ENCODE measurements around the gene CAVIN3. TPM values are rescaled to one million over a fixed set of nuclear protein-coding genes. Genes with fewer than 3 reads are reported as not detected.
A peak's percentile ranks its signal among the peaks of the same experiment; 100 is the strongest.

Gene CAVIN3
- total RNA-seq, 1 donor, result 314 TPM

GRCh38 chr11:6326985-6327384 lies 6.7 kb upstream of the CAVIN3 start:
- no peaks in the 10 kb centered on the region for H3K27me3 ChIP-seq (ENCODE audit: insufficient read depth, low read length)
- no peaks in the 10 kb centered on the region for H4K20me1 ChIP-seq (ENCODE audit: insufficient read depth, low read length)
- TF ChIP-seq, protein P1, sequence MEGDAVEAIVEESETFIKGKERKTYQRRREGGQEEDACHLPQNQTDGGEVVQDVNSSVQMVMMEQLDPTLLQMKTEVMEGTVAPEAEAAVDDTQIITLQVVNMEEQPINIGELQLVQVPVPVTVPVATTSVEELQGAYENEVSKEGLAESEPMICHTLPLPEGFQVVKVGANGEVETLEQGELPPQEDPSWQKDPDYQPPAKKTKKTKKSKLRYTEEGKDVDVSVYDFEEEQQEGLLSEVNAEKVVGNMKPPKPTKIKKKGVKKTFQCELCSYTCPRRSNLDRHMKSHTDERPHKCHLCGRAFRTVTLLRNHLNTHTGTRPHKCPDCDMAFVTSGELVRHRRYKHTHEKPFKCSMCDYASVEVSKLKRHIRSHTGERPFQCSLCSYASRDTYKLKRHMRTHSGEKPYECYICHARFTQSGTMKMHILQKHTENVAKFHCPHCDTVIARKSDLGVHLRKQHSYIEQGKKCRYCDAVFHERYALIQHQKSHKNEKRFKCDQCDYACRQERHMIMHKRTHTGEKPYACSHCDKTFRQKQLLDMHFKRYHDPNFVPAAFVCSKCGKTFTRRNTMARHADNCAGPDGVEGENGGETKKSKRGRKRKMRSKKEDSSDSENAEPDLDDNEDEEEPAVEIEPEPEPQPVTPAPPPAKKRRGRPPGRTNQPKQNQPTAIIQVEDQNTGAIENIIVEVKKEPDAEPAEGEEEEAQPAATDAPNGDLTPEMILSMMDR (IDR thresholded peaks at IDR 0.05; ENCODE audit: extremely low read depth, low read depth, low read length), result no peak
- H3K4me1 ChIP-seq (ENCODE audit: insufficient read depth, low read length), result peaks cover 25% of the 10 kb centered on the region
- no peak overlapping the region for H3K27ac ChIP-seq (ENCODE audit: low read depth, low read length)
- H3K9me3 ChIP-seq (ENCODE audit: low read depth, low read length), result no peaks in the 10 kb centered on the region
- no peaks in the 10 kb centered on the region for H3K79me2 ChIP-seq (ENCODE audit: insufficient read depth, low read length)
- H3K36me3 ChIP-seq (ENCODE audit: insufficient read depth, low read length), result no peaks in the 10 kb centered on the region
- H2AFZ ChIP-seq (ENCODE audit: low read length), result no peak overlapping the region
- DNase-seq (ENCODE audit: insufficient read length, low spot score, missing footprints), result no peak
- no peak overlapping the region for H3K4me2 ChIP-seq (ENCODE audit: insufficient read depth, low read length)
- no peak overlapping the region for H3K4me3 ChIP-seq (ENCODE audit: insufficient read depth, low read length)

DNA sequence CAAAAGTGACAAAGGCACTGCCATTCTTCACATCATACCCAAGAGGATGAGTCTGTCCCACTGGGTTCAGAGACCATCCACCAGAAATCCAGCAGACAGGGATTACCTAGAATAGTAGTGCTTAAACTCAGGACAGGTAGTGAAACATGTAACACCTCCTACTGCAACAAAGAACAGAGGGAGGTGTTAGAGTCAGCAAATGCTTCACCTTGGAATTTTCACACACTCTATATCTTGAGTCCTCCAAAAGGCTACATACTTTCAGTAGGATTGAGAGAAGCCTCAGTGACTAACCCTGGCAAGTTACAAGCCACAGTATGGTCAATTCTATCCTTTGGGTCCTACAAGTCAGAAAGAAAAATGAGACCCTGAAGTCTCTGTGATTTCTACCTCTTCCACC lies 6.0 kb upstream of the CAVIN3 start:
- DNase-seq (ENCODE audit: insufficient read length, low spot score, missing footprints), result no peak
- H3K4me1 ChIP-seq (ENCODE audit: insufficient read depth, low read length), result peaks cover 27% of the 10 kb centered on the region
- no peaks in the 10 kb centered on the region for H3K79me2 ChIP-seq (ENCODE audit: insufficient read depth, low read length)
- H3K4me2 ChIP-seq (ENCODE audit: insufficient read depth, low read length), result no peak overlapping the region
- no peaks in the 10 kb centered on the region for H4K20me1 ChIP-seq (ENCODE audit: insufficient read depth, low read length)
- H3K4me3 ChIP-seq (ENCODE audit: insufficient read depth, low read length), result no peak overlapping the region
- TF ChIP-seq, protein P1 (IDR thresholded peaks at IDR 0.05; ENCODE audit: extremely low read depth, low read depth, low read length), result no peak
- H3K27me3 ChIP-seq (ENCODE audit: insufficient read depth, low read length), result no peaks in the 10 kb centered on the region
- H3K36me3 ChIP-seq (ENCODE audit: insufficient read depth, low read length), result no peaks in the 10 kb centered on the region
- no peak overlapping the region for H3K27ac ChIP-seq (ENCODE audit: low read depth, low read length)
- H2AFZ ChIP-seq (ENCODE audit: low read length), result no peak overlapping the region
- no peaks in the 10 kb centered on the region for H3K9me3 ChIP-seq (ENCODE audit: low read depth, low read length)

GRCh38 chr11:6323291-6323905 lies 3.1 kb upstream of the CAVIN3 start:
- Histone ChIP-seq H4K20me1 (ENCODE audit: insufficient read depth, low read length) (no peaks in the 10 kb centered on the region), H3K79me2 (ENCODE audit: insufficient read depth, low read length) (peaks cover 7% of the 10 kb centered on the region), H3K4me1 (ENCODE audit: insufficient read depth, low read length) (peaks cover 34% of the 10 kb centered on the region), H3K36me3 (ENCODE audit: insufficient read depth, low read length) (peaks cover 1% of the 10 kb centered on the region), H2AFZ (ENCODE audit: low read length) (no peak overlapping the region), H3K27ac (ENCODE audit: low read depth, low read length) (no peak overlapping the region), H3K9me3 (ENCODE audit: low read depth, low read length) (no peaks in the 10 kb centered on the region), H3K4me2 (ENCODE audit: insufficient read depth, low read length) (no peak overlapping the region), H3K4me3 (ENCODE audit: insufficient read depth, low read length) (no peak overlapping the region), H3K27me3 (ENCODE audit: insufficient read depth, low read length) (no peaks in the 10 kb centered on the region)
- TF ChIP-seq, protein P1 (IDR thresholded peaks at IDR 0.05; ENCODE audit: extremely low read depth, low read depth, low read length), result no peak
- DNase-seq (ENCODE audit: insufficient read length, low spot score, missing footprints), result no peak

DNA sequence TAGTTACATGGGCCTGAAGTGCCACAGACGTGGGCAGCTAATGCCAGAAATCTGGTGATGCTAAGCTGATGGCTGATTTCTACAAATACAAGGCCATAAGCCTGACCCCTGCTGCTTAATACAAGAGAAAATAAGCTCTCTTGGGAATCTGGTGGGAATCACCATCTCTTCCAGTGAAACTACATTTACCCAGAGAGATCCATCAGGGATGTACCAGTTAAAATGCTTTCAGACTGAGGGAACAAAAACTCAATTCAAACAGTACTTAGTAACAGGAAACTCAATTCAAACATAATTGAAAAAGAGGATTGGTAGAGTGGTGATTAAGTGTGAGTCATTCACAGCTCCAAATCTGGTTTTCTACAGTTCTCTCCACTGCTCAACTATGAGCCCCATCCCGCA lies 1.7 kb upstream of the CAVIN3 start:
- Histone ChIP-seq H3K4me3 (ENCODE audit: insufficient read depth, low read length) (peak overlapping the region; percentile 42), H3K27ac (ENCODE audit: low read depth, low read length) (peak overlapping the region; percentile 99), H2AFZ (ENCODE audit: low read length) (peak overlapping the region; percentile 75), H3K27me3 (ENCODE audit: insufficient read depth, low read length) (no peaks in the 10 kb centered on the region), H4K20me1 (ENCODE audit: insufficient read depth, low read length) (no peaks in the 10 kb centered on the region), H3K9me3 (ENCODE audit: low read depth, low read length) (no peaks in the 10 kb centered on the region), H3K36me3 (ENCODE audit: insufficient read depth, low read length) (peaks cover 3% of the 10 kb centered on the region), H3K4me1 (ENCODE audit: insufficient read depth, low read length) (peaks cover 33% of the 10 kb centered on the region), H3K4me2 (ENCODE audit: insufficient read depth, low read length) (peak overlapping the region; percentile 92), H3K79me2 (ENCODE audit: insufficient read depth, low read length) (peaks cover 18% of the 10 kb centered on the region)
- TF ChIP-seq, protein P1 (IDR thresholded peaks at IDR 0.05; ENCODE audit: extremely low read depth, low read depth, low read length), result no peak
- peak; percentile 81 for DNase-seq (ENCODE audit: insufficient read length, low spot score, missing footprints)
